Testis (tissue), 3 donors: ENCODE data around the gene KCTD14. TPM values are rescaled to one million over a fixed set of nuclear protein-coding genes. Genes with fewer than 3 reads are reported as not detected.

ENCODE experiments used
- DNase-seq: peaks from one replicate; pipeline ENCODE4 v3.0.0-alpha.2; 2019
- H3K27ac ChIP-seq, 2 donors: fragments of 200-600 bp; sonication (generic); one replicate each; pipeline ENCODE4 v1.5.1; 2019
- H3K27me3 ChIP-seq: fragments of 200-600 bp; sonication (generic); one replicate; pipeline ENCODE4 v1.5.1; 2019
- H3K36me3 ChIP-seq: fragments of 200-600 bp; sonication (generic); one replicate; pipeline ENCODE4 v1.5.1; 2017; ENCODE audit warnings: low read depth; ENCODE audit errors: missing control alignments
- H3K4me1 ChIP-seq: fragments of 200-600 bp; sonication (generic); one replicate; pipeline ENCODE4 v1.5.1; 2019
- H3K4me3 ChIP-seq, 2 donors: fragments of 200-600 bp; sonication (generic); one replicate each; pipeline ENCODE4 v1.5.1; 2017 to 2019
- H3K9me3 ChIP-seq: fragments of 200-600 bp; sonication (generic); one replicate; pipeline ENCODE4 v1.5.1; 2017
- CTCF ChIP-seq, 3 experiments: fragments of 450-650 bp in 2 of 3; fragments of 200-600 bp in 1 of 3; sonication (generic) in 1 of 3; IDR thresholded peaks; one replicate each; pipeline ENCODE4 v1.5.1; 2016 to 2019; ENCODE audit warnings: antibody characterized with exemption in 3 of 3, mild to moderate bottlenecking in 2 of 3, moderate library complexity in 1 of 3
- POLR2A ChIP-seq: fragments of 450-650 bp; IDR thresholded peaks from one replicate; pipeline ENCODE4 v1.6.1; 2017; ENCODE audit warnings: antibody characterized with exemption, mild to moderate bottlenecking, moderate library complexity
- WGBS, 2 donors: methylation state at CpG; one replicate each; pipeline ENCODE4 v1.1.5; 2018; 5-methylcytosine and 5-hydroxymethylcytosine counted together
- intact Hi-C: fragments of 100-400 bp; cut with DNase I; formaldehyde crosslinking; loops from one replicate; pipeline ENCODE4 v1.15.1; 2023; ENCODE audit warnings: low total_unique reads
- polyA plus RNA-seq: library from polyadenylated mRNA; stranded (reverse); fragments of 350-450 nt; fragmentation: Illumina TruSeq; extraction: RNeasy Lipid Tissue Mini Kit (QIAGEN cat#74804); gene quantifications from one replicate; pipeline ENCODE4 v1.2.3, GENCODE V29; 2014; ENCODE audit warnings: low read depth, low replicate concordance; ENCODE audit not compliant: insufficient read depth
- total RNA-seq, 2 donors: library from RNA; depleted of rRNA; stranded (reverse); fragments of >200 nt; gene quantifications; one replicate each; pipeline ENCODE4 v1.2.3, GENCODE V29; 2016

KCTD14 gene
- total and polyA plus RNA-seq, 3 donors from 2014 or later: 0.71 to 3.8 (median 1.4) TPM

GRCh38 chr11:78057462-78058055 lies 34.5 kb upstream of the KCTD14 start:
- H3K27me3 ChIP-seq: no peaks in the 10 kb centered on the region
- no peak overlapping the region for H3K4me3 ChIP-seq
- no peak overlapping the region for H3K27ac ChIP-seq
- intact Hi-C loops: no loop called here
- no peaks in the 10 kb centered on the region for H3K36me3 ChIP-seq
- 77 to 86% methylated on average over 10 of the region's 10 CpGs for WGBS, 2 donors
- TF ChIP-seq POLR2A (no peak), CTCF (IDR thresholded peaks at IDR 0.05) (no peak)
- peaks cover 10% of the 10 kb centered on the region for H3K4me1 ChIP-seq
- no peak for DNase-seq
- H3K9me3 ChIP-seq: no peaks in the 10 kb centered on the region

GRCh38 chr11:78056093-78056492 lies 33.0 kb upstream of the KCTD14 start:
- Histone ChIP-seq H3K4me1 (peaks cover 1% of the 10 kb centered on the region), H3K36me3 (no peaks in the 10 kb centered on the region), H3K4me3 (no peak overlapping the region), H3K9me3 (no peaks in the 10 kb centered on the region), H3K27ac (no peak overlapping the region), H3K27me3 (no peaks in the 10 kb centered on the region)
- TF ChIP-seq POLR2A (no peak), CTCF (IDR thresholded peaks at IDR 0.05) (no peak)
- intact Hi-C loops: no loop called here
- WGBS, 2 donors: 57 to 59% methylated on average over 2 to 3 of the region's 3 CpGs
- no peak for DNase-seq

GRCh38 chr11:78054971-78055370 lies 31.9 kb upstream of the KCTD14 start:
- DNase-seq: no peak
- Histone ChIP-seq H3K4me1 (no peaks in the 10 kb centered on the region), H3K27ac (no peak overlapping the region), H3K27me3 (no peaks in the 10 kb centered on the region), H3K36me3 (no peaks in the 10 kb centered on the region), H3K9me3 (no peaks in the 10 kb centered on the region), H3K4me3 (no peak overlapping the region)
- WGBS, 2 donors: 85 to 95% methylated on average over 4 of the region's 4 CpGs
- intact Hi-C loops: no loop called here
- TF ChIP-seq POLR2A (no peak), CTCF (IDR thresholded peaks at IDR 0.05) (no peak)

DNA sequence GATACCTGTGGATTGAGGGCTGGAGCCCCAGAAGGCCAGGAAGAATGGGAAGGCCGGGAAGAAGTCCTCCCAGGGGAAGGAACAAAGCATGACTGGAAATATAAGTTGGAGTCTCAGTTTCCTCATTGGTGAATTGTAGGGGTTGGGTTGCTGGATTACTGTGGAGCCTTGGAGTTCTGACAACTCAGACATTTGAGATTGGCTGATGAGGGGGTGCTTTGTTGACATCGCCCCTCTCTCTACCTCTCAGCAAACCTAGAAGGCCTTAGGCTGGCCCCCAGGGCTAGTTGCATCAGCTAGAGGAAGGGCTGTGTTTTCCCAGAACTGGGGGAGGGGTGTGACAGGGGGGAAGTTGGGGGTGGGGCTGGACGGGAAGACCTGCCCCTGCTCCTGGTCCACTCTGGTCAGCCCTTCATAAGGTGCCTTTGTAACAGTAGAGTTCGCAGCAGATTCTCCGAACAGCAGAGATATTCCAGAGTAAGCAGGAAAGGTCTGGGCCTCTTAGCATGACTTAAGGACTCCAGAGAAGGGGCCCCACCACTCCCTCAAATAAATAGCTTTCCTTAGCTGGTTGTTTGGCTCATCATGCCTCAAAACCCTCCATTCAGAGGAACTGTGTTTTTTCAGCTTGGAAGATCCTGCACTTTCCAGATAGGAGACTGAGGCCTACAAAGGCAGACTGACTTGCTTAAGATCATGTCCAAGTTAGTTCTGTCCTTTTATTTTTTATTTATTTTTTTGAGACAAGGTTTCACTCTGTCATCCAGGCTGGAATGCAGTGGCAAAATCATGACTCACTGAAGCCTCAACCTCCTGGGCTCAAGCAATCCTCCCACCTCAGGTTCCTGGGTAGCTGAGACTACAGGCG lies 28.1 kb upstream of the KCTD14 start:
- TF ChIP-seq CTCF (IDR thresholded peaks at IDR 0.05) (no peak), POLR2A (no peak)
- Histone ChIP-seq H3K36me3 (no peaks in the 10 kb centered on the region), H3K27me3 (no peaks in the 10 kb centered on the region), H3K27ac (no peak overlapping the region), H3K9me3 (no peaks in the 10 kb centered on the region), H3K4me1 (no peaks in the 10 kb centered on the region), H3K4me3 (no peak overlapping the region)
- no peak for DNase-seq
- intact Hi-C loops: no loop called here
- WGBS, 2 donors: 87 to 88% methylated on average over 6 of the region's 6 CpGs
